HG02973 (cell line): Measurements from ENCODE around the gene SH3BP1.
"Not testable (repeated sequence)": the region's sequence is repeated elsewhere in the genome, so short reads cannot be mapped to it uniquely, and the experiment has no call there.

ENCODE experiments used
- ATAC-seq: cut with Tn5 transposase; IDR thresholded peaks from one replicate; pipeline ENCODE4 v1.9.1; 2021; ENCODE audit warnings: moderate library complexity; ENCODE audit not compliant: unreplicated experiment

SH3BP1 gene

GRCh38 chr22:37633089-37633624 lies 6.3 kb upstream of the SH3BP1 start:
- ATAC-seq = peak; percentile 44

GRCh38 chr22:37633625-37634416 lies 5.6 kb upstream of the SH3BP1 start:
- ATAC-seq = peak; percentile 41

DNA sequence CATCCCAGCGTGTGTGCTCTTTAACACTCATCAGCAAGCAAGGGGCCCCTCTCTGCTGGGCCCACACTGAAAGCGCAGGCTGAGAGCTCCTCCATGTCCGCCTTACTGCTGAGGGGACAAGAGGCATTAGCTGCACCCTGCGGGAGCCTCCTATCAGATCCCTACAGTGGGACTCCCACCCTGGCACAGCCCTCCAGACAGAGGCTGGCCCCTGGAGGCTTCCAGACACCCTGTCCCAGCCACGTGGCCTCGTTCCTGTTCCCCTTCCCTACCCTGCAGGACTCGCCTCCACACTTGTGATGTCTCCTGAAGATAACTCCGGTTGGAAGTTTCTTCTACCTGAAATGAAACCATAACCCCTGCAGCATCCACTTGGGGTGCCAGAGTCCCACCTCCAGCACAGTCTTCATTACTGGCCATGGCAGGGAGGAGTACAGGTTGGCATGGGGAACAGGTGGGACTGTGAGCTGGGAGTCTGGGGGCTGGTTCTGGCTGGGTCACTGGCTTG lies 5.0 kb upstream of the SH3BP1 start:
- ATAC-seq = no peak

- no peak for ATAC-seq
Observed at GRCh38 chr22:37635157-37635556, 4.3 kb upstream of the SH3BP1 start.

- no peak for ATAC-seq
Observed at GRCh38 chr22:37636186-37636948, 3.1 kb upstream of the SH3BP1 start.

DNA sequence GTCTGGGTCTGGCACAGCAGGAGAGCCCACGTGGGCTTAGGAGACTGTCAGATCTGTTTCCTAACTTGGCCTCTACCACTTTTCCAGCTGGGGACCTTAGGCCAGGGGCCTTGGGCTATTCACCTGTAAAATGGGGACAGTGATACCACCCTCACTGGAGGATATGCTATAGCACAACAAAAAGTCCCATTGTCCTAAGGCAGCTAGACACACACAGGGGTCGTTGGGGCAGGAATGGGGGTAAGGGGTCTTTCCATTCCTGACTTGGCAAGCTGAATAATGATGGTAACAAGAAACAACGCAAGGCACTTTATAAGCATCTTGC lies 2.6 kb upstream of the SH3BP1 start:
- no peak for ATAC-seq

GRCh38 chr22:37638391-37639069 lies 939 bp upstream of the SH3BP1 start:
- ATAC-seq = no peak

DNA sequence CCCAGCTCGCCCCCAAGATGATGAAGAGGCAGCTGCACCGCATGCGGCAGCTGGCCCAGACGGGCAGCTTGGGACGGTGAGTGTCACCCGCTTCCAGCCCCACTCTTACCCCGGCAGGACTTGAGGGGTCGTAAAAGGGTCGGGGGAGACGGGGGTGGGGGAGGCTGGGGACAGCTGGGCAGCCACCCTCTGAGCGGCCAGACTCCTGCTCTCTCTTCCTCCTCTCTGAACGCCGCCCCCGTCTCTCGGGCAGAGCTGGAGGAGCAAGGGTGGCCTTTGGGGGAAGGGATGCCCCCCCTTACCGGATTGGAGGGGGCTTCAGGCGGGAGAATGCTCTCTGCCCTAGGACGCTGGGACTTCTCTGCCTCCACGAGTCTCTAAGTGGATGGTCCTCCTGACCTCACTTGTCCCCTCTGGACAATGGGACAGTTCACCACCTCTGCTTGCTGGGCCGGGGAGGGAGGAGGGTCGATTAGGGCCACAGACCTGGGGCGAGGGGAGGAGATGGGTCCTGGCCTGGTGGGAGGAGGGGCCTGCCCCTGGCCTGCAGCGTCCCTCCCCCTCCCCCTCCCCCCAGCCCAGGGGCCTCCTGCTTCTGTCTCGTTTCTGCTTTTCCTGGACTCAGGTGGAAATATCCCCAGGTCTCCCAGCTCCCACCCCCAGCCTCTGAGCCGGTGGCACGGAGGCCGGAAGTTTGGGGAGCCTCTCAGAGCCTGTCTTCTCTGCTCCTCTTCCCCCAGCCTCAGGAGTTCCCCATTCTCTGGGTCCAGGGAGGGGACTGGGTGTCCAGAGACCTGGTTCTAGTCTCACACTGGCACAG lies 512 bp downstream of the SH3BP1 start:
- no peak for ATAC-seq

DNA sequence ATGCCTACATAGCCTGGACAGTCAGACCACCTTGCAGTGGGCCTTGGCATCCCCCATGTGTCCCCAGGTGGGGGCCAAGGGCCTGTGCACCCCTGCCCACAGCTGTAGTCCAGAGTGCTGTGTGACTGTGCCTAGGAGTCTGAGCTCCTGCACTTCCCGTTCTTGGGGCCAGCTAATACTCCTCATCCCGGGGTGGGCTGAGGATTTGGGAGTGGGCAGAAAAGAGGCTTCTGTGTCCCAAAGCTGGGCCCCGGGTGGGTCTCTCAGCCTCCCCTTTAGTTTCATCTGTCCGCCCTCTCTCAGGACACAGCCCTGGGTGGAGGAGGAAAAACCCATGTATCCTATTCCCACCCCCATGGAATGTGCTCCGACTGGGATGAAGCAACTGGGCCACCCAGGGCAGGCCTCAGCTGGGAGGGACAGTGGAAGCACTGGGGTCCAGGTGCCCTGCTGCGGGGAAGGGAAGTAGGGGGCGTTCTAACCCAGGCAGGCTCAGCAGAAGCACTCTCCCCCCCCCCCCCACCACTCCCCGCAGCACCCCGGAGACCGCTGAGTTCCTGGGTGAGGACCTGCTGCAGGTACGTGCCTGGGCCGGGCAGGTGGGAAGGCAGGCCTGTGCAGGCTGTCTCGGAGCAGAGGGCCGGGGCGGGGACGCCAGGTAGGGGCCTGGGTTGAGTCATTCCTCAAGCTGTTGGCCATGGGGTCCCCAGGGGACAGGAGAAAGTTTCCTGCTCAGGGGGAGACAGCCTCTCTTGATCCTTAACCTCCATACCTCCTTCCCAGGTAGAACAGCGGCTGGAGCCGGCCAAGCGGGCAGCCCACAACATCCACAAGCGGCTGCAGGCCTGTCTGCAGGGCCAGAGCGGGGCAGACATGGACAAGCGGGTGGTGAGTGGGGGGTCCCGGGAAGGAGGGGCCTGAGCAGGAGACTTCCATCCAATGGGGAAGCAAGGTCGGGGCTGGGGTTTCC lies 1.4 kb downstream of the SH3BP1 start:
- no peak for ATAC-seq

GRCh38 chr22:37641561-37641949 lies 2.1 kb downstream of the SH3BP1 start:
- no peak for ATAC-seq

DNA sequence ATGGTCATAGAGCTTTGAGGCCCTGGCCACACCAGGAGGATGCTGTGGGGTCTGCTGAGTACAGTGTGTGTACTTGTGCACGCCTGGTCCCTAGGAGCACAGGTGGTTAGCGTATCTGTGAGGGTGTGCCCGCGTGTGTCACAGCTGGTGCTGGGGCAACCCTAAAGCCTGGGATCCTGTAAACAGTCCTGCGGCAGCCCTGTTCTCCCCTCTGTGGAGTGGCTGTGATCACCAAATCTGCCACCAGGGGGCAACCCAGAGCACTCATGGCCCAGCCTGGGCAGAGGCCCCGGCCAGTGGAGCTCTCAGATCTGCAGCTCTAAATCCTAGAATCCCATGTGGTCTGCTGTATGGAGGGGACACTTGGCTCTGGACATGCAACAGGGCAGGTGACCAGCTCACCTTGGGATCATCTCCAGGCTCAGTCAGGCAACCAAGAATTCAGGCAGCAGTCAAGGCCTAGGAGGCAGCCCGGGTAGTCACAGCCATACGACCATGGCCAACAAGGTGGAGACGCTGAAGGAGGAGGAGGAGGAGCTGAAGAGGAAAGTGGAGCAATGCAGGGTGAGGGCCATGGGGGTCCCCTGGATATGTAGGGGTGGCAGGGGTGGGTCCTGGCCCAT lies 3.9 kb downstream of the SH3BP1 start:
- ATAC-seq = no peak

GRCh38 chr22:37647317-37647716 lies 7.8 kb downstream of the SH3BP1 start:
- ATAC-seq = no peak

DNA sequence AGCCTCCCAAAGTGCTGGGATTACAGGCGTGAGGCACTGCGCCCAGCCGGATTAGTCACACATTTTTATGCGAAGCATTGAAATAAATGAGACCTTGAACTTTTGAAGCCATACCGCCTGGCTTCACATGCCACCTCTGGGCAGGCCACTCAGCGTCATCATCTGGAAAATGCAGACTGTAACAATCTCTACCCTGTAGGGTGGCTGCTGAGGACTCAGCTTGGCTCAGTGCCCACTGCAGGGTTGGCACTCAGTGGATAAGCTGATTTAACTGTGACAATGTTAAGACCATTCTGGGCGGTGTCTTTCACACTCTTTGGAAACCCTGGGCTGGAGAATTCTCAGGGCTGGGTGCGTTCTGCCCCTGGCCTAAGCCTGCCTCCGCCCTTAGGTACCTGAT lies 8.5 kb downstream of the SH3BP1 start:
- ATAC-seq = no peak

GRCh38 chr22:37650463-37651136 lies 11.1 kb downstream of the SH3BP1 start:
- ATAC-seq = no peak

DNA sequence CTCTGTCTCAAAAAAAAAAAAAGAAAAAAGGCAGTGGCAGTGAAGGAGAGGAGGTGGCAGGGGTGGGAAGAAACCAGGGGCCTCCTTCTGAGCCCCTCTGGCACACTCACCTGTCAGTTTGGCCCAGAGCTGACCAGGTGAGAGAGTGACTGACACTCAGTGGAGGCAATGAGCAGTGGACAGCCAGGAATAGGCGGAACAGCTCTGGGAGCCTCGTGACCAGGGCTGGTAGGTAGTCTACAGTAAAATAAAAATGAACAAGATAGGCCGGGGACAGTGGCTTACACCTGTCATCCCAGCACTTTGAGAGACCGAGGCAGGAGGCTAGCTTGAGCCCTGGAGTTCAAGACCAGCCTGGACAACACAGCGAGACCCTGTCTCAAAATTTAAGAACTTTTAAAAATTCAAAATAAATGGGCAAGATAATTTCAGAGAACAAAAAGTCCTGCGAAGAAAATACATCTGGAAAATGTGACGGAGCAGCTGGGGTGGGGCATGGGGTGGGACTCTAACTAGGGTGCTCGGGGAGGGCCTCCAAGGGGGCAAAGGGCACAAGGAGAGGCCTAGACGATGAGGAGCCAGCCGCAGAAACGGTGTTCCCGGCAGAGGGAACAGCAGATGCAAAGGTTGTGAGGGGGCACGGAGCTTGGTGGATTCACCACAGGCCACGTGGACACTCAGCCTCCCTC lies 15.2 kb downstream of the SH3BP1 start:
- ATAC-seq = no peak

DNA sequence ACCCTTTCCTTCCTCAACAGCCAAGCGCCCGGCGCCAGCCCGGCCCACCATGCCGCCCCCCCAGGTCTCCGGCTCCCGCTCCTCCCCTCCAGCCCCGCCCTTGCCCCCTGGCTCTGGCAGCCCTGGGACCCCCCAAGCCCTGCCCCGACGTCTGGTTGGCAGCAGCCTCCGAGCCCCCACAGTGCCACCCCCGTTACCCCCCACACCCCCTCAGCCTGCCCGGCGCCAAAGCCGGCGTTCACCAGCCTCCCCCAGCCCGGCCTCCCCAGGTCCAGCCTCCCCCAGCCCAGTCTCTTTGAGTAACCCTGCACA lies 15.7 kb downstream of the SH3BP1 start:
- ATAC-seq = no peak

GRCh38 chr22:37656583-37656982 lies 17.1 kb downstream of the SH3BP1 start:
- ATAC-seq = not testable (repeated sequence)

GRCh38 chr22:37657590-37658132 lies 18.2 kb downstream of the SH3BP1 start:
- no peak for ATAC-seq
